Esophagus squamous epithelium (tissue), 5 donors: ENCODE data around the gene RGS10. TPM values are rescaled to one million over a fixed set of nuclear protein-coding genes. Genes with fewer than 3 reads are reported as not detected.

ENCODE experiments used
- DNase-seq: peaks from one replicate; lab custom pipeline; 2025; lab: John Stamatoyannopoulos, UW
- H3K27ac ChIP-seq, 4 donors: fragments of 200-600 bp; sonication (generic); one replicate each; pipeline ENCODE4 v1.5.1; 2016 to 2019; ENCODE audit warnings: mild to moderate bottlenecking in 1 of 4
- H3K27me3 ChIP-seq, 4 donors: fragments of 200-600 bp; sonication (generic); 1 replicate in 3 of 4; 2 replicates in 1 of 4; pipeline versions ENCODE4 v1.5.1 to v1.6.0; 2017 to 2021; ENCODE audit warnings: antibody characterized with exemption in 1 of 4
- H3K36me3 ChIP-seq, 3 donors: fragments of 200-600 bp; sonication (generic); one replicate each; pipeline ENCODE4 v1.5.1; 2016 to 2019
- H3K4me1 ChIP-seq, 3 donors: fragments of 200-600 bp; sonication (generic); one replicate each; pipeline ENCODE4 v1.5.1; 2017 to 2019
- H3K4me3 ChIP-seq, 4 donors: fragments of 200-600 bp; sonication (generic); 1 replicate in 3 of 4; 2 replicates in 1 of 4; pipeline ENCODE4 v1.5.1; 2016 to 2019; ENCODE audit warnings: mild to moderate bottlenecking in 2 of 4, moderate library complexity in 1 of 4
- H3K9me3 ChIP-seq, 3 donors: fragments of 200-600 bp; sonication (generic); one replicate each; pipeline ENCODE4 v1.5.1; 2016 to 2019
- POLR2A ChIP-seq, 4 donors: fragments of 450-650 bp; IDR thresholded peaks; one replicate each; pipeline ENCODE4 v1.6.1; 2017; ENCODE audit warnings: antibody characterized with exemption in 4 of 4, mild to moderate bottlenecking in 4 of 4, moderate library complexity in 3 of 4
- WGBS, 2 donors: methylation state at CpG; one replicate each; pipeline ENCODE4 v1.1.5; 2018; 5-methylcytosine and 5-hydroxymethylcytosine counted together
- intact Hi-C: fragments of 100-400 bp; cut with DNase I; formaldehyde crosslinking; loops from one replicate; pipeline ENCODE4 v1.15.0; 2022
- total RNA-seq, 4 donors: library from RNA; depleted of rRNA; stranded (reverse); fragments of >200 nt; gene quantifications; one replicate each; pipeline ENCODE4 v1.1.0, GENCODE V29; 2016
- TF ChIP-seq, protein P1 (sequence below), 6 experiments: fragments of 450-650 bp in 4 of 6; fragments of 200-600 bp in 2 of 6; sonication (generic) in 2 of 6; IDR thresholded peaks; one replicate each; pipeline ENCODE4 v1.5.1; 2016 to 2019; ENCODE audit warnings: antibody characterized with exemption in 6 of 6, mild to moderate bottlenecking in 4 of 6, moderate library complexity in 4 of 6
- donor health status: DM: yes; HTN: yes; CAD: no.

Gene RGS10
- total RNA-seq, 4 donors from 2014 or later: 25.5 to 55.8 (median 43.9) TPM

- intact Hi-C loops: no loop called here
- H3K9me3 ChIP-seq: no peaks in the 10 kb centered on the region
- no peak for DNase-seq
- no peaks in the 10 kb centered on the region for H3K27me3 ChIP-seq
- TF ChIP-seq POLR2A (IDR thresholded peaks at IDR 0.05): no peak
- TF ChIP-seq, protein P1, sequence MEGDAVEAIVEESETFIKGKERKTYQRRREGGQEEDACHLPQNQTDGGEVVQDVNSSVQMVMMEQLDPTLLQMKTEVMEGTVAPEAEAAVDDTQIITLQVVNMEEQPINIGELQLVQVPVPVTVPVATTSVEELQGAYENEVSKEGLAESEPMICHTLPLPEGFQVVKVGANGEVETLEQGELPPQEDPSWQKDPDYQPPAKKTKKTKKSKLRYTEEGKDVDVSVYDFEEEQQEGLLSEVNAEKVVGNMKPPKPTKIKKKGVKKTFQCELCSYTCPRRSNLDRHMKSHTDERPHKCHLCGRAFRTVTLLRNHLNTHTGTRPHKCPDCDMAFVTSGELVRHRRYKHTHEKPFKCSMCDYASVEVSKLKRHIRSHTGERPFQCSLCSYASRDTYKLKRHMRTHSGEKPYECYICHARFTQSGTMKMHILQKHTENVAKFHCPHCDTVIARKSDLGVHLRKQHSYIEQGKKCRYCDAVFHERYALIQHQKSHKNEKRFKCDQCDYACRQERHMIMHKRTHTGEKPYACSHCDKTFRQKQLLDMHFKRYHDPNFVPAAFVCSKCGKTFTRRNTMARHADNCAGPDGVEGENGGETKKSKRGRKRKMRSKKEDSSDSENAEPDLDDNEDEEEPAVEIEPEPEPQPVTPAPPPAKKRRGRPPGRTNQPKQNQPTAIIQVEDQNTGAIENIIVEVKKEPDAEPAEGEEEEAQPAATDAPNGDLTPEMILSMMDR (IDR thresholded peaks at IDR 0.05): no peak
- 82 to 89% methylated on average over 11 to 12 of the region's 23 CpGs for WGBS, 2 donors
- no peak overlapping the region for H3K27ac ChIP-seq
- peaks cover 0 to 45% (median 0%) of the 10 kb centered on the region in 3 donors for H3K36me3 ChIP-seq
- peaks cover 0 to 12% (median 7%) of the 10 kb centered on the region in 3 donors for H3K4me1 ChIP-seq
- no peak overlapping the region for H3K4me3 ChIP-seq
These were observed 86.7 kb downstream of the RGS10 start for GRCh38 chr10:119455609-119456434.

DNA sequence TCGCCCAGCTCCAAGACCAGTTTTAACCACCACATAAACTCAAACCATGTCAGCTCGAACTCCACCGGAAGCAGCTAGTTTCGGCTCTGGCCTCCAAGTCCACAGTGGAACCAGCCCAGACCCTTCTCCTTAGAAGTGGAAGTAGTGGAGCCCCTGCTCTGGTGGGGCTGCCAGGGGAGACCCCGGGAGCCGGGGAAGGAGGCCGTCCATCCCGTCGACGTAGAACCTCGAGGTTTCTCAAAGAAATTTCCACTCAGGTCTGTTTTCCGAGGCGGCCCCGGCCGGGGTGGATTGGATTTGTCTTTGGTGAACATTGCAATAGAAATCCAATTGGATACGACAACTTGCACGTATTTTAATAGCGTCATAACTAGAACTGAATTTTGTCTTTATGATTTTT lies 87.5 kb downstream of the RGS10 start:
- no peaks in the 10 kb centered on the region for H3K9me3 ChIP-seq
- no peak overlapping the region for H3K27ac ChIP-seq
- no peak for DNase-seq
- H3K27me3 ChIP-seq: no peaks in the 10 kb centered on the region
- no peak overlapping the region for H3K4me3 ChIP-seq
- no peak for TF ChIP-seq POLR2A (IDR thresholded peaks at IDR 0.05)
- TF ChIP-seq, protein P1 (IDR thresholded peaks at IDR 0.05): no peak
- WGBS, 2 donors: 94 to 95% methylated on average over 12 to 17 of the region's 18 CpGs
- intact Hi-C loops: no loop called here
- peaks cover 0 to 11% (median 0%) of the 10 kb centered on the region in 3 donors for H3K4me1 ChIP-seq
- peaks cover 0 to 45% (median 0%) of the 10 kb centered on the region in 3 donors for H3K36me3 ChIP-seq

DNA sequence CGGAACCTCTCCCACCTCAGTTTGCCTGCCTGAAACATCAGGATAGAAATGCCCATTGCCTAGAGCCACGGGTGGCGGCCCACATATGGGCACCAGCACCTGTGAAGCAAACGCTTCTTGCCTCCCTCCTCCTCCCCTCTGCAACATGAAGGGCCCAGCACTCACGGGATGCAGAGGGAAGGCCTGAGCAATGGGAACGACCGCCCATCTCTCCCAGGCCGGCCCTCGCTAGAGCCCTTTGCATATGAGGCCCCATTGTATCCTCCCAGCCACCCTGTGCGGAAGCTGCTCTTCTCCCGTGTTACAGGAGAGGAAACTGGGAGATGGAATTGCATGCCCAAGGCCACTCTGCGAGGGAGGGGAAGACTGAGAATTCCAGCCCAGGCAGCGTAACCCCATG lies 88.2 kb downstream of the RGS10 start:
- 92 to 93% methylated on average over 2 to 5 of the region's 13 CpGs for WGBS, 2 donors
- no peak overlapping the region for H3K4me3 ChIP-seq
- TF ChIP-seq, protein P1 (IDR thresholded peaks at IDR 0.05): no peak
- no peak for TF ChIP-seq POLR2A (IDR thresholded peaks at IDR 0.05)
- H3K4me1 ChIP-seq: peaks cover 0 to 14% (median 0%) of the 10 kb centered on the region in 3 donors
- no peak for DNase-seq
- peaks cover 0 to 45% (median 0%) of the 10 kb centered on the region in 3 donors for H3K36me3 ChIP-seq
- no peaks in the 10 kb centered on the region for H3K27me3 ChIP-seq
- no peak overlapping the region for H3K27ac ChIP-seq
- H3K9me3 ChIP-seq: no peaks in the 10 kb centered on the region
- intact Hi-C loops: no loop called here

DNA sequence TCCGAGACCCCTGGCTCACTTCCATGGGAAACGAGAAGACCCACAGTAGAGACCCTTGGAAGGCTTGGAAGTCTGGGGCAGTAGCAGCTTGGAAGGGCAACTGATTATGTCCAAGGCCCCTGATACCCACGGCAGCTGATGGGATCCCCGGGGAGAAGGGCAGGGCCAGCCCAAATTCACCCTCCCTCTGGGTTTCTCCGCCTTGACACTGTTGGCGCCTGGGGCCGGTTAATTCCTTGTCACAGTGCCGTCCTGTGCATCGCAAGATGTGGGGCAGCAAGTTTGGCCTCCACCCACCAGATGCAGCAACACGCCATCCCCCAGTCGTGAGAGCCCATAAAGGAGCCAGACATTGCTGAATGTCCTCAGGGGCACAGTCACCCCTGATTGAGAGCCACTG lies 89.2 kb downstream of the RGS10 start:
- no peak for TF ChIP-seq POLR2A (IDR thresholded peaks at IDR 0.05)
- TF ChIP-seq, protein P1 (IDR thresholded peaks at IDR 0.05): no peak
- Histone ChIP-seq H3K36me3 (peaks cover 0 to 52% (median 0%) of the 10 kb centered on the region in 3 donors), H3K27ac (no peak overlapping the region), H3K4me1 (peaks cover 0 to 17% (median 0%) of the 10 kb centered on the region in 3 donors), H3K4me3 (no peak overlapping the region), H3K27me3 (no peaks in the 10 kb centered on the region), H3K9me3 (no peaks in the 10 kb centered on the region)
- intact Hi-C loops: no loop called here
- no peak for DNase-seq
- WGBS, 2 donors: 83 to 90% methylated on average over 2 to 6 of the region's 11 CpGs

GRCh38 chr10:119452396-119452795 lies 90.1 kb downstream of the RGS10 start:
- Histone ChIP-seq H3K4me3 (no peak overlapping the region), H3K27ac (no peak overlapping the region), H3K36me3 (peaks cover 0 to 57% (median 0%) of the 10 kb centered on the region in 3 donors), H3K9me3 (no peaks in the 10 kb centered on the region), H3K4me1 (peaks cover 0 to 26% (median 0%) of the 10 kb centered on the region in 3 donors), H3K27me3 (no peaks in the 10 kb centered on the region)
- TF ChIP-seq, protein P1 (IDR thresholded peaks at IDR 0.05): no peak
- no peak for TF ChIP-seq POLR2A (IDR thresholded peaks at IDR 0.05)
- DNase-seq: no peak
- intact Hi-C loops: no loop called here
- 80 to 97% methylated on average over 1 to 12 of the region's 14 CpGs for WGBS, 2 donors
